ENCODE measurements around the gene INTS3. TPM values are rescaled to one million over a fixed set of nuclear protein-coding genes. Genes with fewer than 3 reads are reported as not detected.

INTS3 gene
- total and polyA plus RNA-seq, 9 of the 15 experiments (the other 6 are each of a cell fraction or from before 2014, with no cell fraction given): 6.3 to 24.1 (median 14.3) TPM

DNA sequence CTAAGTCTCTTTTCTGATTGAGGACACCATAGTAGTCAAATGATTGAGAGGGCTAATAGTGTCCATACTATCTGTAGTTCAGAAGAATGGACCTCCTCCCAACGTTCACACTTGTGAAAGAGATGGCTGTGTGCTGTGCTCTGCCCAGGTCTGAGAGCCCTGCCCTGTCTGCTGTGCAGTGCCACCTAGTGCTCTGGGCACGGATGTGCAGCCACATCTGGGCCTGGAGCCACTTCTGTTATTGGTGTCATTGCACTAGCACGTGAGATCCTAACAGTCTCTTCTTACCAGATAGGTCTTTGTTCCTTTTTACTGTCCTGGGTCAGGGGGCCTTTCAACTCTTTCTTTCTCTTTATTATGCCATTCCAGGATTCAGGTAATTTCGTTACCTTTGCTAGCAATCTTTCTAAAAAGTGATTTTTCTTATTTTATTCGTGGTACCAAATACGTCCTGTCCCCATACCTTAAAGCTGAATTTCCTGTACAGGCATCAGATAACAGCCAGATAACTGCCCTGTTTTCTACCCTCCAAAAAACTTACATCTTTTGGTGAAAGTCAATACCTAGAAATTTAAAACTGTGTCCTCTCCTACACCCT, 21.7 kb downstream of the INTS3 start (continued):
- TF ChIP-seq, protein P1, sequence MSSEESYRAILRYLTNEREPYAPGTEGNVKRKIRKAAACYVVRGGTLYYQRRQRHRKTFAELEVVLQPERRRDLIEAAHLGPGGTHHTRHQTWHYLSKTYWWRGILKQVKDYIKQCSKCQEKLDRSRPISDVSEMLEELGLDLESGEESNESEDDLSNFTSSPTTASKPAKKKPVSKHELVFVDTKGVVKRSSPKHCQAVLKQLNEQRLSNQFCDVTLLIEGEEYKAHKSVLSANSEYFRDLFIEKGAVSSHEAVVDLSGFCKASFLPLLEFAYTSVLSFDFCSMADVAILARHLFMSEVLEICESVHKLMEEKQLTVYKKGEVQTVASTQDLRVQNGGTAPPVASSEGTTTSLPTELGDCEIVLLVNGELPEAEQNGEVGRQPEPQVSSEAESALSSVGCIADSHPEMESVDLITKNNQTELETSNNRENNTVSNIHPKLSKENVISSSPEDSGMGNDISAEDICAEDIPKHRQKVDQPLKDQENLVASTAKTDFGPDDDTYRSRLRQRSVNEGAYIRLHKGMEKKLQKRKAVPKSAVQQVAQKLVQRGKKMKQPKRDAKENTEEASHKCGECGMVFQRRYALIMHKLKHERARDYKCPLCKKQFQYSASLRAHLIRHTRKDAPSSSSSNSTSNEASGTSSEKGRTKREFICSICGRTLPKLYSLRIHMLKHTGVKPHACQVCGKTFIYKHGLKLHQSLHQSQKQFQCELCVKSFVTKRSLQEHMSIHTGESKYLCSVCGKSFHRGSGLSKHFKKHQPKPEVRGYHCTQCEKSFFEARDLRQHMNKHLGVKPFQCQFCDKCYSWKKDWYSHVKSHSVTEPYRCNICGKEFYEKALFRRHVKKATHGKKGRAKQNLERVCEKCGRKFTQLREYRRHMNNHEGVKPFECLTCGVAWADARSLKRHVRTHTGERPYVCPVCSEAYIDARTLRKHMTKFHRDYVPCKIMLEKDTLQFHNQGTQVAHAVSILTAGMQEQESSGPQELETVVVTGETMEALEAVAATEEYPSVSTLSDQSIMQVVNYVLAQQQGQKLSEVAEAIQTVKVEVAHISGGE (CRISPR knock-in tag; IDR thresholded peaks at IDR 0.05): 0 out of 6 replicates have a peak, but pooled peaks of 1 of the 3 experiments have one; percentile 0
- no peak for TF ChIP-seq PHTF2 (CRISPR knock-in tag; IDR thresholded peaks at IDR 0.05)
- peak; percentile 36; the same call in 1 of the 2 replicates for TF ChIP-seq ZNF24 (IDR thresholded peaks at IDR 0.05)
- TF ChIP-seq BHLHE40 (IDR thresholded peaks at IDR 0.05; ENCODE audit: low read length): peak; percentile 93
- peak; percentile 47; the same call in 1 of the 2 replicates for TF ChIP-seq SPI1 (IDR thresholded peaks at IDR 0.05; ENCODE audit: borderline replicate concordance, low read depth, low read length)
- TF ChIP-seq, protein P2, sequence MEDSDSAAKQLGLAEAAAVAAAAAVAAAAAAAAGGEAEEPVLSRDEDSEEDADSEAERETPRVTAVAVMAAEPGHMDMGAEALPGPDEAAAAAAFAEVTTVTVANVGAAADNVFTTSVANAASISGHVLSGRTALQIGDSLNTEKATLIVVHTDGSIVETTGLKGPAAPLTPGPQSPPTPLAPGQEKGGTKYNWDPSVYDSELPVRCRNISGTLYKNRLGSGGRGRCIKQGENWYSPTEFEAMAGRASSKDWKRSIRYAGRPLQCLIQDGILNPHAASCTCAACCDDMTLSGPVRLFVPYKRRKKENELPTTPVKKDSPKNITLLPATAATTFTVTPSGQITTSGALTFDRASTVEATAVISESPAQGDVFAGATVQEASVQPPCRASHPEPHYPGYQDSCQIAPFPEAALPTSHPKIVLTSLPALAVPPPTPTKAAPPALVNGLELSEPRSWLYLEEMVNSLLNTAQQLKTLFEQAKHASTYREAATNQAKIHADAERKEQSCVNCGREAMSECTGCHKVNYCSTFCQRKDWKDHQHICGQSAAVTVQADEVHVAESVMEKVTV (CRISPR knock-in tag; IDR thresholded peaks at IDR 0.05): peak; percentile 81
- peak; percentile 42; the same call in 1 of the 2 replicates for TF ChIP-seq SOX6 (IDR thresholded peaks at IDR 0.05)
- peak; percentile 40; the same call in 1 of the 2 replicates for TF ChIP-seq JUND (IDR thresholded peaks at IDR 0.05; ENCODE audit: borderline replicate concordance, low read depth, low read length)
- TF ChIP-seq JUND (tag; IDR thresholded peaks at IDR 0.05; ENCODE audit: borderline replicate concordance, low read depth, low read length): no peak; the same call in 1 of the 3 replicates
- TF ChIP-seq CC2D1A (IDR thresholded peaks at IDR 0.05): peak; percentile 11; the same call in 1 of the 2 replicates
- TF ChIP-seq, protein P3, sequence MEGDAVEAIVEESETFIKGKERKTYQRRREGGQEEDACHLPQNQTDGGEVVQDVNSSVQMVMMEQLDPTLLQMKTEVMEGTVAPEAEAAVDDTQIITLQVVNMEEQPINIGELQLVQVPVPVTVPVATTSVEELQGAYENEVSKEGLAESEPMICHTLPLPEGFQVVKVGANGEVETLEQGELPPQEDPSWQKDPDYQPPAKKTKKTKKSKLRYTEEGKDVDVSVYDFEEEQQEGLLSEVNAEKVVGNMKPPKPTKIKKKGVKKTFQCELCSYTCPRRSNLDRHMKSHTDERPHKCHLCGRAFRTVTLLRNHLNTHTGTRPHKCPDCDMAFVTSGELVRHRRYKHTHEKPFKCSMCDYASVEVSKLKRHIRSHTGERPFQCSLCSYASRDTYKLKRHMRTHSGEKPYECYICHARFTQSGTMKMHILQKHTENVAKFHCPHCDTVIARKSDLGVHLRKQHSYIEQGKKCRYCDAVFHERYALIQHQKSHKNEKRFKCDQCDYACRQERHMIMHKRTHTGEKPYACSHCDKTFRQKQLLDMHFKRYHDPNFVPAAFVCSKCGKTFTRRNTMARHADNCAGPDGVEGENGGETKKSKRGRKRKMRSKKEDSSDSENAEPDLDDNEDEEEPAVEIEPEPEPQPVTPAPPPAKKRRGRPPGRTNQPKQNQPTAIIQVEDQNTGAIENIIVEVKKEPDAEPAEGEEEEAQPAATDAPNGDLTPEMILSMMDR (IDR thresholded peaks at IDR 0.05 in 2 of 3, conservative IDR thresholded peaks at IDR 0.05 in 1 of 3; ENCODE audit: insufficient read depth in 2 of 3, low read depth in 1 of 3, low read length in 3 of 3): peak; percentile 93 to 95 (median 93)
- TF ChIP-seq ARNT (IDR thresholded peaks at IDR 0.05): peak in 1 of 2 experiments; percentile 49; a peak in 1 of 4 replicates
- TF ChIP-seq, protein P4, sequence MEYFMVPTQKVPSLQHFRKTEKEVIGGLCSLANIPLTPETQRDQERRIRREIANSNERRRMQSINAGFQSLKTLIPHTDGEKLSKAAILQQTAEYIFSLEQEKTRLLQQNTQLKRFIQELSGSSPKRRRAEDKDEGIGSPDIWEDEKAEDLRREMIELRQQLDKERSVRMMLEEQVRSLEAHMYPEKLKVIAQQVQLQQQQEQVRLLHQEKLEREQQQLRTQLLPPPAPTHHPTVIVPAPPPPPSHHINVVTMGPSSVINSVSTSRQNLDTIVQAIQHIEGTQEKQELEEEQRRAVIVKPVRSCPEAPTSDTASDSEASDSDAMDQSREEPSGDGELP (CRISPR knock-in tag; IDR thresholded peaks at IDR 0.05; ENCODE audit: borderline replicate concordance): peak; percentile 45; the same call in 1 of the 2 replicates
- TF ChIP-seq TOE1 (IDR thresholded peaks at IDR 0.05; ENCODE audit: borderline replicate concordance): no peak
- no peak for TF ChIP-seq TOE1 (CRISPR knock-in tag; IDR thresholded peaks at IDR 0.05; ENCODE audit: borderline replicate concordance, low read depth)
- TF ChIP-seq RAD21 (CRISPR knock-in tag; conservative IDR thresholded peaks at IDR 0.05 in 1 of 2, IDR thresholded peaks at IDR 0.05 in 1 of 2): peak; percentile 83 to 95
- peak; percentile 27; the same call in 1 of the 2 replicates for TF ChIP-seq MYC (IDR thresholded peaks at IDR 0.05; ENCODE audit: low read depth, low read length)
- no peak for TF ChIP-seq MYC (CRISPR knock-in tag; IDR thresholded peaks at IDR 0.05; ENCODE audit: borderline replicate concordance, low read depth)

Data from K562 (cell line).